Activated CD4-positive, alpha-beta T cell treated with anti-CD3 and anti-CD28 coated beads for 24 hours (primary cell): Measurements from ENCODE around the gene TDRD10.
A peak's percentile ranks its signal among the peaks of the same experiment; 100 is the strongest.
"Not testable (repeated sequence)": the region's sequence is repeated elsewhere in the genome, so short reads cannot be mapped to it uniquely, and the experiment has no call there.

Experiments
- DNase-seq, 2 donors: peaks; one replicate each; pipeline ENCODE4 v3.0.0-alpha.2; 2020; ENCODE audit warnings: low read depth in 2 of 2

The TDRD10 gene

DNA sequence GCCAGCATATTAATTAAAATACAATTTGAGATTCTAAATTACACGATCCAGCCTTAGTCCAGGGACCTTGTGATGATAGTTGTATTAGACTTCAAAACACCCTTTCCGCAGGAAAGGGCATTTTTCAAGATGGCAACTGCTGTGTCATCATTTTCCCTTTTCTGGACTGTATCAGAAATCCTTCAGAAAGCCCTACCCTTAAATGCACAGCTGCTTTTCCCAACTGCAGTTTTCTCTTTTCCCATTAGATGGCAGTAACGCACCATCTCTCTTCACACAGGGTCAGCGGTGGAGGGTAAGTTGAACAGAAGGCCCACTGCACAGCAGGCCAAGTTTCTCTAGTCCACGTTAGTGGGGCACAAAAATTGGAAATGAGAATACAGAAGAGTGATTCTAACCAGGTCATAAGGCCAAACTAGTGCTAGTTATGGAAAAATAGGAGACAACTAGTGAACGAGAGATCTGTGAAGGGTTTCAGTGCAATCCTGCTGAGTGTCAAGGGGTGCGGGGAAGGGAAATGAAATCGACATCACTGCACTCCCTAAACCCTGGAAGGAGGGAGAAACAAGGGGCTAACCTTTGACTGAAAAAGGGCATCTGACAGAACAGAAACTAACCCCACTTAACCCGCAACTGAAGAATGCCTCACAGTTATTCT lies 22.1 kb upstream of the TDRD10 start:
- DNase-seq, result peak in 1 of 2 donors; percentile 62

DNA sequence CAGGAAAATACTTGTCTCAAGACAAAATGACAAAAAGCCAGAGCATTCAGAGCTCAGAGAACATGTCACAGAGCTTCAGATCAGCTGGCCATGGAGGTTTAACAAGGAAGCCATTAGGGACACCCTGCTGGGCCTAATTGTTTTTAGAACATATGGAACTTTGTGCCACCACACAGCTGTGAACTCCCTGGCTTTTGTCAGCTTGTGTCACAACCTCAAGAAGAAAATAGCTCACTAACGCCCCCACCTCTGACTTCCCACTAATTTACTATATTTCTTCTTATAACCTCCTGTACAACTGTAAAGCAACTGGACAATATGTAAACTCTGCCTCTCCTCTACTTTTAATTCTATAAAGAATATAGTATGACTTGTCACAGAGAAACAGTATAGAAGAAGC lies 21.0 kb upstream of the TDRD10 start:
- no peak for DNase-seq

DNA sequence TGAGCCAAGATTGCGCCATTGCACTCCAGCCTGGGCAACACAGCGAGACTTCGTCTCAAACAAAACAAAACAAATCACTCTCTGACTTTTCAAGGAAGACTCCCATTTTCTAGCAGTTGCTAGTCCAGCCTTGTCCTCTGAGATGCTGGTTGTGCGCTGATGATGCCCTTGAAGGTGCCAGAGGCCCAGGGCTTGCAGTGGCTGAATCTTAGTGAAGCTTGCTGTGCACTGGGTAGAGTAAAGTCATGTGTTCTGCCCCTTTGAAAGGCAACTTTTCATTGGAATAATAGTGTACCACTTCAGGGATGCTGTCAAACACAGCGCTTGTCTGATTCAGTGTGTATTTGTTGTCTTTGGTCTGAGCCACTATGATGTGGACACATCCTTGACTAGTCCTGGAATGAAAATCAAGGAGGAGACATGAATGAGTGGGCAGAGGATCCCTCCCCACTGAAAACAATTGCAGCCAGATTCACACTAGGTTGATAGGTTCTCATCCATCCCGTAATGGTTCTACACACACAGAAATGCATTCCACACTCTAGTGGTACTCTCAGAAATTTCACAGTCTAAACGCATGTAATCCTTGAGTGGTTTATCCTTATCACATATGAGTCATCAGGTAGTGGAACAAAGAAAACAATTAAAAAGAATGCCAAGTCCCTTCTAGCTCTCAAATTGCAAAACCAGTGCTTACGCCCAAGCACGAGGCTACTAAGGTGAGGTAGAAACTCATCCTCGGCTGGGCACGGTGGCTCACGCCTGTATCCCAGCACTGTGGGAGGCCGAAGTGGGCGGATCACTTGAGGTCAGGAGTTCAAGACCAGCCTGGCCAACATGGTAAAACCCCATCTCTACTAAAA lies 17.8 kb upstream of the TDRD10 start:
- DNase-seq, result no peak

DNA sequence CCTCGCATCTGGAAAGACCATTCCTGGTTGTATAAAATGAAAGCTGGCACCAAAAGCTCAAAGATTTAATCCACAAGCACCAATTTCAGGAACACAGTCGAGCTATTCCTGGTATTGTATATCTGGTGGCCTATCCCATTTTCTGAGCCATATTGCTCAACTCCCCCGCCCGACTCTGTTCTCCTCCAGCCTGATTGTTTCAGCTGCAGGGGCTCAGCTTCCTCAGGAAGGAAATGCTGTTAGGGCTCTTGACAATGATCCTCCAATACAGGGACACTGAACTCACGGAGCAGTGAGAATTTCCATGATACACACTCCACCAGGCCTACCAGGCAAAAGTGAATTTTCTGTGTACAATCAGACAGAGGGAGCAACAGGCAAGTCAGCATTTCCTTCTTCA lies 16.9 kb upstream of the TDRD10 start:
- no peak for DNase-seq

DNA sequence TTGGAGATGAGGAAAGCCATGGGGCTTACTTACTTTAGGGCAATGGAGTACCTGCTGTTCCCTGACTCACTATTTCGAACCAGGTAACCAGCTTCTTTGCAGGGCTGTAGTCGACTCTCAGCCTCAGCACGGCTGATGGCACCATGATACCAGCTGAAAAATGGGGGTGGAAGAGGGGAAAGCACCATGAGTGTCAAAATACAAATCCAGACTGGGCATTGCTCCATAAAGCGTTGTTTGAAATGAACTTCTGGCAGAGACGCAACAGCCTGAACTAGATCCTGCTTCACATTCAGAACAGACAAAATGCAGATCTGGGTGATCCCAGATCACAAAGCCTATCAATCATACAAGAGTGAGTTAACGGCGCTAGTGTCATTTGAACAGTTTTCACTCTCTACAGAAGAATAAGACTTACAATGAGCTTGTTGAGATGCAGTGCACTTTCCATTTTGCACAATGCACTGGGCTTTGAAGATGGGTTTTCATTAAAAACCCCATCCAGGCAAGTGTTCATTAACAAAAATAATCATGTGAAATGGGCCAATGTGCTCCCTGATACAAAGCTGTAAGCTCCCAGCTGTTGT lies 16.0 kb upstream of the TDRD10 start:
- DNase-seq, result no peak

DNA sequence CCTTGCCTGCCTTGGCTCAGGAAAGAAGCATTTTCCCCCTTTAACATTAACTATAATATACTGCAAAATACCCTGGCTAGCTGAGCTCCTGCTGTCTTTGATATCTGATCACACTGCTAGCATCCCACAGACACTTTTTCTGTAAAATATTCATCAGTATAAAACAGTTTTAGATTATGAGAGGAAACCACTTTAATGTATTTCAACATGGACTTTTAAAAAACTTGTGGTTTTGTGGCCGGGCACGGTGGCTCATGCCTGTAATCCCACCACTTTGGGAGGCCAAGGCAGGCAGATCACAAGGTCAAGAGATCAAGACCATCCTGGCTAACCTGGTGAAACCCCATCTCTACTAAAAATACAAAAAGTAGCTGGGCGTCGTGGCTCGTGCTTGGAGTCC lies 15.3 kb upstream of the TDRD10 start:
- DNase-seq, result not testable (repeated sequence)

DNA sequence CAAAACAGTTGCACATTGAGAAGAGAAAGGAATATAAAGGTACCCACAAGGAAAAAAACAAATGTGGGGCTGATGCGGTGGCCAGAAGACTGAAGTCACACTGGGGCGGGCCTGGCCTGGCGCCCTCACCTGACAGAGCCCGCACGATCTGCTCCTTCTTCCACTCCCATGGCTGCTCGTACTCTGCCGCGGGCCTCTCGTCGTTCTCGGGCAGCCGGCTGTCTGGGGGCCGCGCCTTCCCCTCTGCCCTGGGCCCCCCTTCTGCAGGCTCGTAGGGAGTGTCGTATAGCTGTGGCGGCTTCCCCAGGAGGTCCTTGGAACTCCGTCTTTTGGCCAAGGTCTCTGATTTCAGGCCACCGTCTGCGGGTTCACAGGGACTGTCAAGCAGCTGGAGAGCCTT lies 13.1 kb upstream of the TDRD10 start:
- no peak for DNase-seq

DNA sequence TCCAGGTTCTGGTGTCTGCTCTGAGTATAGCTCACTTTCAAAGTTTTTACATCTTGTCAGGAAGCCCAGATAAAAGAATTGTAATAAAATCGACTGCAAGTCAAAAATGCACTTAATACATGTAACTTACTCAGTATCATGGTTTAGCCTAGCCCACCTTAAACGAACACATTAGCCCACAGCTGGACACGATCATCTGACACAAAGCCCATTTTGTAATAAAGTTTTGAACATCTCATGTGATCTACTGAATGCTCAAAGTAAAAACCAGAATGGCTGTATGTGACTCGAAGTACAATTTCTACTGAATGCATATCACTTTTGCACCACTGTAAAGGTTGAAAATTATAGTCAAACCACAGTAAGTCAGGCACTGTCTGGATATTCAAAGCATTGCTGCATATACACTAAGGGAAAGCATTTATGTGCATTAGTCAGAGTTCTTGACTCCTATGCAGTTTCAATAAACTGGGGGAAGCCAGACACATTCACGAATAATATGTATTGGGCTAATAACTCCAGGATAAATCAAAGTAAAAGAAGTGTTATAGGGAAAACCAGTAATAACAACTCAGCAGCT lies 12.2 kb upstream of the TDRD10 start:
- no peak for DNase-seq

DNA sequence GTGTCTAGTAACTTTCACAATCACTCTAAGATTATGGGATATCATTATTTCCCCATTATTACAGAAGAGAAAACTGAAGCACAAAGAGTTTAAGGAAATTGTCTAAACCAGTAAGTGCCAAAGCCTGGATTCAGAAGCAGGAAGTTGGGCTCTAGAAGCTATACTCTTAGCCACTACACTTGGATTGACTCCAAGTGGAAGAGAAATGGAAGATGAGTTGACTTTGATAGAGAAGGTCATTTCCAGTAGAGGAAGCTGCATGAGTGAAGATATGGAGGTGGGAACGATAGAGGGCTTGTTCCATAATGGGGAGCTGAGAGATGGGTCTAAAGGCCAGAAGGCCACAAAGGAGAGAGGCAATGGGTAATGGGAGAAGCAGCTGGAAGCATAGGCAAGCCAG lies 11.7 kb upstream of the TDRD10 start:
- DNase-seq, result no peak

DNA sequence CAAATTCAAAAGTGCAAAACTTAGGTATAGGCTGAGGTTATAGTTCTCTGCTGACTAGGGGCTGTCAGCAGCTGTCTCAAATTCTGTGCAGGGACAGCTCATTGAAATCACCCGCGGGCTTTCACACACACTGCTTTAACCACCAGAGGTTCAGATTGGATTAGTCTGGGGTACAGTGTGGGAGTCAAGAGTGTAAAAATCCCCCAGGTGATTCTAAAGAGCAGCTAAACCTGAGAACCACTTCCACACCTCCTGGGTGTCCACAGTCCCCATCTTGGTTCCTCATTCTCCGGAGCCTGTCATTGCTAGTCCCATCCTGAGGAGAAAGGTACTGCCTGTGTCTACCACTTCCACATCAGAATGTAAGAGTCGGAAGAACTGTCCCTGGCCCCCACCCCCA lies 9.9 kb upstream of the TDRD10 start:
- DNase-seq, result no peak

DNA sequence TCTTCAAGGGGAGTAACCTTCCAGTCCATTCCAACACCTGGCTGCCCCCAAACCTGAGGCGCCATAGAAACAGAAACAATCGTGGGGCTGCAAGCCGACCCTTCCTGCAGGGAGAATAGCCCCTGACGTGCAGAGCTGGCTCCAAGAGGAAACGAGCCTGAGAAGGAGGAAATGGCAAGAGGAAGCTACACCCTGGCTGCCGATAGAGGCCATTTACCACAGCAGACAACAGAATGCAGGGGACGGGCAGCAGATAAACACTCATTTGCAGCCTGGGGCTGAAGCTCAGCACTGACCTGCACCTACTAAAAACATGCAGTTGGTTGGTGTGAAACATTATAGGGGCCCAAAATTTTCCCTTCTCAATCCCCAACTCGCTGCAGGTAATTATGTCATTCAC lies 8.7 kb upstream of the TDRD10 start:
- no peak for DNase-seq

DNA sequence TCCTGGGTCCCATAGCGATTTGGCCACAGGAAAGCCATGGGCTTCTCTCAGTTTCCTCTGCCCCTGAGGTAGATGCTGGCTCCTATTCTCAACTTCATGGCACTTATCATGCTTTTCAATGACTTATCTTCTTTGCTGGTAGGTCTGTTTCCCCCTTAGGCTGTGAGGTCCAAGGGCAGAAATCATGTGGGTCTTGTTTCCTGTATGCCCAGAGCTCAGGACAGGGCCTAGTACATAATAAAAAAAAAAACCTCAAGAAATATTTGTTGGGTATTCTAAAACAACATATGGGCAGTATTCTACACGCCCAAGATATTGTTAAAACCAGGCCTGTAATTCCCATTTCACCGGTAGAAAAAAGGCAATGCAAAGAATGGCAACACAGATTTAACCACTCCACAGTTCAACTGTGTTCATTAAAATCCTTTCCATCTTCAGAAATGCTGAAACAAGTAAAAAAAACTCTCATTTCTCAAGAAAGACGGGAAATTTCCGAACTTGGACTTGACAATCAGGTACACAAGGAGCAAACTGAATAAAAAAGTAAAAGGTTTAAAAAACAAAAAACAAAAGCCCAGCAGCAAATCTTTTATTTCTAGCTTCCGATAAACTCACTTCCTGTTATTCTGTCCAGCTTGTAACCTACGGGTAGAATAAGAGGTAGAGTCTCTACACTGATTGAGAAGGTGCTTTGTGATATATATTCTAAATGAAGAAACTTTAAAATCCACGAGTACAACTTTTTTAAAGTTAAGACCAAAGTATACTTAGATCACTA lies 6.3 kb upstream of the TDRD10 start:
- no peak for DNase-seq

DNA sequence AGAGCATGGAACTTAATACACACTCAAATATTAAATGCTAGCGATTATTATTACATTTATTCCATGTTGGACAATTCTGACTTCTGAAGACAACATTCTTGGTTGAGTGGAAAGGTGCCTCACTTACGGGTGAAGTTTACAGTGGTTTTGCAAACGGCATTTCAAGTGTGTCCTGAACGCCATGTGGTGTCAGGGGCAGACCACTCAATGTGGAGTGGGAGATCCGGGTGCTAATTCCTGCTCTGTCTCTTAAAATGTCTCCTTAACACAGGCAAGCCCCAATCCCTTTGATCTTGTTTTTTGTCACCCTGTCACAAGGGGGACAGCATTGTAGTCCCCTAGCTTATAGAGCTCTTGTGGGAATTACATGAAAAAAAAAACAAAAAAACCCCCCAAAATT lies 5.6 kb upstream of the TDRD10 start:
- DNase-seq, result no peak

DNA sequence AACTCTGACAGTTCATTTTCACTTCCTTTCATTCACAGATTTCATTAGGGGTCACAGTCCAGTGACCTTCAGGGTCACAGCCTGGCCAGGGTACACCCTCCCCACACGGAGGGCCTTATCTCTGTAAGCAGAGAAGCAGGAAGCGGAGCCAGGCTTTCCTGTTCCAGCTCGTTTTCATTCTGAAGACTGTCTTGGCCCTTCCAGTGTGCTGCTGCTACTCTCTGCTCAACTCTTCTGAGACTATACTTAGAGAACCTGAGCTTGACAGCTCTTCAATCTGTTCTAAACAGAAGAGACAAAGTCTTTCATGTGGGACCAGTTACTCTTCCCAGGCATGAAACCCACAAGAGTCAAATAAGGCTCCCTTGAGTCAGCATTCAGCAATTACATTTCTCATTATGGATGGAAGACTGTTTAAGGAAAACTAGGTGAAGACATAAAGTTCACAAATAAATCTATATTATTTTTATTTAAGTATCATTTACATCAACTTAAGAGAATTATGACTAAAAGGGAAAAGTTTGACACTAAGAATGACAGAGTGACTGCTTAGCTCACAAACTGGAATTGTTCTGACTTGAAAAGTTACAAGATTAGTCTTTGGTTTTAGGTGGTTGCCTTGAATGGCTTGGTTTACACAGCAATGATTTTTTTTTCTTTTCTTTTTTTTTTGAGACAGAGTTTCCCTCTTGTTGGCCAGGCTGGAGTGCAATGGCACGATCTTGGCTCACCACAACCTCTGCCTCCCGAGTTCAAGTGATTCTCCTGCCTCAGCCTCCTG lies 4.8 kb upstream of the TDRD10 start:
- DNase-seq, result no peak

DNA sequence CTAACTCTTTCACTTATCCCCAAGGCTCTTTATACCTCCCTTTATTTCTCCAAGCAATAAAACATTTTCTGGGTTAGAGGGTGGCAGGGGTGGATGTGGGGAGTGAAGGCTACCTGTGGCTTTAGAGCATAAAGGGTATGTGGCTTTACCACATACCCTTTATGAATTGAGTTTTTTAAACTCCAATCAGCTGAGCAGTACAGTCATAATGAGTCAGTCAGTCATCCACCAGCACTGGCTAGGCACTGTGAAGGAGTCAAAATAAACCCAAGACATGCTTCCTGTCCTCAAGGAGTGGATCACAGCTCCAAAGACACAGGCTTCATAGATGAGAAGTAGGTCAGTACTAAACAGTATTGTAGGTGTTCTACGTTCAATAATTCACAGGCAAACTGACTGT lies 2.6 kb upstream of the TDRD10 start:
- no peak for DNase-seq

DNA sequence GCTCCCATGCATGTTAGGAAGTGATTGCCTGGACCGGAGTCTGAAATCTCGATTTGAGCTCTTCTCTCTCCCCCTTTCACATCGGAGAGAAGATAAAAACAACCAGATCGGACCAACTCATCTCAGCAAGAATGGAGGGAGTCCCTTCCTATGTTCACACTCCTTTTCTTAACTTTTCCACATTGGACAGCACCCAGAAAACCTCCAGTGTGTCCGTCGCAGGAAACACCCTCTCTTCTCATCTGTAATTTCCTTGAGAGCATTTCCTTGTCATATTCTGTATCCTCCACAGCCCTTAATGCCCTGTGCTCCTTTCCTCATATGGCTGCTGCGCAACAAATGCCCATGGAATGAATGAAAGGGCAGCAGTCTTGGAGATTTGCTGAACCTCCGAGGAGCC lies 1.5 kb upstream of the TDRD10 start:
- no peak for DNase-seq

DNA sequence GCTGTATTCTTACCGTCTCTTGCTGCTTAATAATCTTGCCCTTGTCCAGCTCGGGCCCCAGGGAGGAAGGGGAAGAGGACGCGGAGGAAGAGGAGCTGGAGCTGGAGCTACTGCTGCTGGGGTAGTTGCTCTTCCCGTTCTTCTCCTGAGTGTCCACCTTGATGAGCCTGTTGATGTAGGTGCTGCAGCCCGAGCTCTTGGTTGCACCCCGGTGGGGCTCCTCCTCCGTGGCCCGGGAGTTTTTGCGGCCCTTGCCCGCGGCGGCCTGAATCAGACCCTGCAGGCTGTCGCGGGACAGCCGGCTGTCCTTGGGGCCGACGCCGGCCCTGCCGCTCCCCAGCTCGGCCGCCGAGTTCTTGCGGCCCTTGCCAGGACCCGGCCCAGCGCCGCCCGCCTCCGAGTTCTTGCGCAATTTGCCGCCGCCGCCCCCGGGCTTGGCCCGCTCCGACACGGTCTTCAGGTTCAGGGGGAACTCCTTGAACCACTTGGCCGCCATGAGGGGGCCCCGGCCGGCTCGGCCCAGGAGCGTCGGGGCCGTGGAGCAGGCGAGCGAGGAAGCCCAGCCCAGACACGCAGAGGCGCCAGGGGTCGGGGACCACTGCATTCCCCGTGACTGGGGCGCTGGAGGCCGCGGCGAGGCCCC lies 475 bp upstream of the TDRD10 start:
- no peak for DNase-seq

DNA sequence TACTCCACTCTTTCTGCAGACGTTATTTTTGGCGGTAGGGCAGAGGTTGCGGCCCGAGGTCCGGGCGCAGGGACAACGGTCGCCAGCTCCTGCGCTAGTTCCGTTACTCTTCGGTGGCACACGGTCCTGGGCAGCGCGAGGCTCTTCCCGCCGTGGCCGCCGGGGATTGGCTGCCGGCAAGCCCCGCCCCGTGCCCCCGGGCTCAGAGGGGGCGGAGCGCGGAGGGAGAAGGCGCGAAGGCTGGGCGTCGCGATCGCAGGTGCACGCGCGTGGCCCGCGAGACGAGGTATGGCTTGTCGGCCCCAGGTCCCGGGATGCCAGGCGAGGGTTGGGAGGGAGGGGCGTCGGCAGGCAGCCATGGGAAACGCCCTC lies 711 bp downstream of the TDRD10 start:
- DNase-seq, result no peak

DNA sequence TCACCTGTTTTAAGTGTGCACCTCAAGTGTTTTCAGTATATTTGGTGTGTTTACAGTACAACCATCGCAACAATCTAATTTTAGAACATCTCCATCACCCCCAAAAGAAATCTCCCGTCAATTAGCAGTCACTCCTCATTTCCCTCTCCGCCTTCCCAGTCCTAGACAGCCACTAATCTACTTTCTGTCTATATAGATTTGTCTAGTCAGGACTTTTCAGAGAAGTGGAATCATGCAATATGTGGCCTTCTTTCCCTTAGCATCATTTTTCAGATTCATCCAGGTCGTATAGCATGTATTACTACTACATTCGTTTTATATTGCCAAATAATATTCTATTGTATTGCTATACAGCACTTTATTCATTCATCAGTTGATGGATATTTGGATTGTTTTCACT lies 1.9 kb downstream of the TDRD10 start:
- no peak for DNase-seq

DNA sequence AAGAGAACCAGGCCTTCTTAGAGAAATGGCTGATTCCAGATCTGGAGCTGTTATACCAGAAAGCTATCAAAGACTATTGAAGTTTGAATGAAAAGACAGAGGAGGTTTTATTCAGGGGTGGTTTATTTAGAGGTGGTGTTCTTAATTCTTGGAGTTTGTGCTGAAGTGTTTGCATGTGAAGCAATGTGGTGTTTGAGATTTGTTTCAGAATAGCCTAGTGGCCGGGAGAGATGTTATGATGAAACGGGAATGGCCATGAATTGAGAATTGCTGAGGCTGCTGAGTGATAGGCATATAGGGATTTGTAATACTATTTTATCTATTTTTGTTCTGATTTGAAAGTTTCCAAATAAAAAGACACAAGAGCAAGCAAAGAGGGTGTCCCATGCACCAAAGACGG lies 10.7 kb downstream of the TDRD10 start:
- DNase-seq, result no peak

DNA sequence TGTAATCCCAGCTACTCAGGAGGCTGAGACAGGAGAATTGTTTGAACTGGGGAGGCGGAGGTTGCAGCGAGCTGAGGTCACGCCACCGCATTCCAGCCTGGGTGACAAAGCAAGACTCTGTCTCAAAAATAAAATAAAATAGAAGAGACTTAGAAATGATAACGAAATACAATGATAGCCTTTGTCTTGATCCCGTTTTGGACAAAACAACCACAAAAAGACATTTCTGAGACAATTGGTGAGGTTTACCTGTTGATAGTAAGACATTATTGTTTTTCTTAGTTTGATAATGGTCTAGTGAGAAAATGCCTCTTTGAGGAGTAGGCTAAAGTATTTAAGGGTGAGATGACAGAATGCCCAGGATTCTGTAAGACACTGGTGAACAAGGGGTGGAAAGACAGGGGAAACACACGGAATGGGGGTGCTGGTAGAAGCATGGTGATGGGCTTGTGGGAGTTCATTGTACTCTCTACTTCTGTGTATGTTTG lies 12.1 kb downstream of the TDRD10 start:
- no peak for DNase-seq
